ENCODE results near the gene ABCD3.

The ABCD3 gene

GRCh38 chr1:94529416-94529815 is 111.2 kb downstream of the ABCD3 start:
- no peak for DNase-seq

GRCh38 chr1:94530373-94530878 is 112.2 kb downstream of the ABCD3 start:
- no peak for DNase-seq

GRCh38 chr1:94531664-94532063 is 113.5 kb downstream of the ABCD3 start:
- DNase-seq, result no peak

GRCh38 chr1:94532077-94532476 is 113.9 kb downstream of the ABCD3 start:
- no peak for DNase-seq

- DNase-seq, result no peak
Measured at GRCh38 chr1:94535095-94535494, 116.9 kb downstream of the ABCD3 start.

GRCh38 chr1:94535879-94536278 is 117.7 kb downstream of the ABCD3 start:
- no peak for DNase-seq

GRCh38 chr1:94537254-94537653 is 119.1 kb downstream of the ABCD3 start:
- DNase-seq, result no peak

GRCh38 chr1:94538243-94538827 is 120.1 kb downstream of the ABCD3 start:
- no peak for DNase-seq

- peak; percentile 14 for DNase-seq
Measured at GRCh38 chr1:94539496-94539895, 121.3 kb downstream of the ABCD3 start.

- no peak for DNase-seq
Measured at GRCh38 chr1:94540440-94541245, 122.5 kb downstream of the ABCD3 start.

GRCh38 chr1:94541246-94542087 is 123.3 kb downstream of the ABCD3 start, which contains the start of gene F3:
Gene F3, minus strand, starts transcription at chr1:94541759. Its CDS starts 123 bp downstream, at chr1:94541636.
- peak; percentile 44 for DNase-seq

GRCh38 chr1:94542088-94542870 is 124.1 kb downstream of the ABCD3 start:
- peak; percentile 14 for DNase-seq

GRCh38 chr1:94543001-94543400 is 124.8 kb downstream of the ABCD3 start:
- DNase-seq, result no peak

- DNase-seq, result no peak
Measured at GRCh38 chr1:94543893-94544635, 125.9 kb downstream of the ABCD3 start.

- no peak for DNase-seq
Measured at GRCh38 chr1:94544706-94545490, 126.7 kb downstream of the ABCD3 start.

GRCh38 chr1:94549706-94550105 is 131.5 kb downstream of the ABCD3 start:
- no peak for DNase-seq

- no peak for DNase-seq
Measured at GRCh38 chr1:94550396-94550795, 132.2 kb downstream of the ABCD3 start.

- DNase-seq, result no peak
Measured at GRCh38 chr1:94550800-94551241, 132.6 kb downstream of the ABCD3 start.

- DNase-seq, result no peak
Measured at GRCh38 chr1:94551449-94551848, 133.3 kb downstream of the ABCD3 start.

- DNase-seq, result no peak
Measured at GRCh38 chr1:94552071-94552586, 133.9 kb downstream of the ABCD3 start.

- no peak for DNase-seq
Measured at GRCh38 chr1:94553323-94553730, 135.1 kb downstream of the ABCD3 start.

Data from 8988T (cell line).